Immature natural killer cell (primary cell): ENCODE measurements around the gene BUD23. TPM values are rescaled to one million over a fixed set of nuclear protein-coding genes. Genes with fewer than 3 reads are reported as not detected.

Experiments used
- DNase-seq, 3 donors: peaks; one replicate each; pipeline ENCODE4 v3.0.0; 2022; ENCODE audit warnings: mixed read lengths in 1 of 3
- H3K27ac Mint-ChIP-seq, 6 donors: one replicate each; pipeline ENCODE4 v1.8.0; 2020; ENCODE audit warnings: mixed read lengths in 6 of 6, mild to moderate bottlenecking in 5 of 6, inconsistent platforms in 4 of 6, moderate library complexity in 3 of 6
- H3K27me3 Mint-ChIP-seq, 3 donors: one replicate each; pipeline ENCODE4 v1.8.0; 2020 to 2021; ENCODE audit warnings: low read depth in 3 of 3, mild to moderate bottlenecking in 3 of 3, mixed read lengths in 3 of 3, moderate library complexity in 3 of 3, inconsistent platforms in 1 of 3
- H3K36me3 Mint-ChIP-seq, 3 donors: one replicate each; pipeline ENCODE4 v1.8.0; 2020; ENCODE audit warnings: mixed read lengths in 3 of 3, inconsistent platforms in 2 of 3, mild to moderate bottlenecking in 2 of 3
- H3K4me1 Mint-ChIP-seq, 2 donors: one replicate each; pipeline ENCODE4 v1.8.0; 2020; ENCODE audit warnings: inconsistent platforms in 2 of 2, mild to moderate bottlenecking in 2 of 2, mixed read lengths in 2 of 2, moderate library complexity in 1 of 2
- H3K4me3 Mint-ChIP-seq, 5 donors: one replicate each; pipeline ENCODE4 v1.8.0; 2020; ENCODE audit warnings: mild to moderate bottlenecking in 5 of 5, mixed read lengths in 5 of 5, inconsistent platforms in 3 of 5, moderate library complexity in 3 of 5
- H3K9me3 Mint-ChIP-seq, 6 donors: one replicate each; pipeline ENCODE4 v1.8.0; 2020; ENCODE audit warnings: mild to moderate bottlenecking in 6 of 6, mixed read lengths in 6 of 6, inconsistent platforms in 4 of 6, moderate library complexity in 3 of 6
- polyA plus RNA-seq, 3 donors: library from polyadenylated mRNA; unstranded; fragments of 300-500 nt; fragmentation: Illumina TruSeq; gene quantifications; one replicate each; pipeline ENCODE4 v1.2.3, GENCODE V29; 2021

BUD23 gene
- polyA plus RNA-seq, 3 donors from 2014 or later = 121 to 208 (median 122) TPM

DNA sequence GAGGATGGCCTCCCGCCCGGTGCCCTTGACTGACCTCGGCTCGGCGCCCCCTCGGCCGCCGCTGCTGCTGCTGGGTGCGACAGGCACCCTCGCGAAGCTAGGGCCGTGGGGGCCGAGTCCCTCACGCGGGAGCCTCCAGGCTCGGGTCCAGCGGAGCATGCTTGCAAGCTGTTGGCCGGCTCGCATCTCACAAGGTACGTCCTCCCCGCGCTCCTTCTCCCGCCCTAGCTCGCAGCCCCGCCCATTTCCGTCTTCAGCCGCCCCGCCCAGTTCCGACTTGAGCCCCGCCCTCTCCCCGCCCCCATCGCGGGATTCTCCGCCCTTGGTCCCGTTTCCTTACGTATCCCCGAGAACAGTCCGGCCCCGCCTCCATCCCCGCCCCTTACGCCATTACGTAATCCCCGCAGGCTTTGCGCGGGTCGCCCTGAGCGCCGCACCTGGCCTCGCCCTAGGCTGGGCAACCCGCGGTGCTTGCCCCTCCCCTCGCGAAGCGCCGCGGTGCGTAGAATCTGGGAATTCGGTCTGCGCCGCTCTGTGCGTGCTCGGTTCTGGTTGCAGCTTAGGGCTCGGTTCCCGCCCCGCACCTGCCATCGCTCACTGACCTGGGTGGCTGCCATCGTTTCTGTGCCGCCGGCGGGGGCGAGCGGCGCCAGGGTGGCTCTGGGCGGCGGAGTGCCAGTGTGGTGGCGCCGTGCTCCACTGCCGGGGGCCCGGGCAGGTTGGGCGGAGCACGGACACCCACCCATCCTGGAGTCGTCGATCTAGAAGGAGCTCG lies 55.4 kb downstream of the BUD23 start, which contains the start of gene ABHD11:
ABHD11 (minus strand) TSS at position 191 of the 775 bp plus-strand sequence; CDS start at position 159, 32 bp downstream.
- peak; percentile 94 to 95 (median 94) for DNase-seq
- no peaks in the 10 kb centered on the region for H3K9me3 Mint-ChIP-seq
- H3K4me3 Mint-ChIP-seq = peak within 1 kb of the TSS; percentile 87 to 92 (median 90)
- H3K4me1 Mint-ChIP-seq = peaks cover 9 to 16% of the 10 kb centered on the region in 2 donors
- peaks cover 0 to 3% (median 2%) of the 10 kb centered on the region in 3 donors for H3K27me3 Mint-ChIP-seq
- H3K36me3 Mint-ChIP-seq = no peaks in the 10 kb centered on the region
- peak within 1 kb of the TSS; percentile 80 to 90 (median 88) for H3K27ac Mint-ChIP-seq

DNA sequence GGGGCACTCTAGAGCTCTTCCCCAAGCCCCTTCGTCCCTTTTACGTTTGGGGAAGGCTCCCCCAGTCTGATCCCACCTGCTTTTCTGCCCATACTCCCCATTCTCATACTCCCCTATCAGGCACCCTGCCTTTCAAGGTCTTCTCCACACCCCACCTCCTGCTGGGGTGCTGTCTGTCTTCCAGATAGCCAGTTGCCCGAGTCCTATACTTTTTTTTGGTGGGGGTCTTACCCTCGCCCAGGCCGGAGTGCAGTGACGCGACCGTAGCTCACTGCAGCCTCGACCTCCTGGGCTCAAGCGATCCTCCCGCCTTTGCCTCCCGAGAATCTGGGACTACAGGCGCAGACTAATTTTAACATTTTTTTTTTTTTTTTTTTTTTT lies 56.0 kb downstream of the BUD23 start:
- peaks cover 8 to 16% of the 10 kb centered on the region in 2 donors for H3K4me1 Mint-ChIP-seq
- no peaks in the 10 kb centered on the region for H3K36me3 Mint-ChIP-seq
- DNase-seq = no peak
- peak overlapping the region; percentile 87 to 92 (median 90) for H3K4me3 Mint-ChIP-seq
- no peaks in the 10 kb centered on the region for H3K9me3 Mint-ChIP-seq
- peaks cover 0 to 3% (median 2%) of the 10 kb centered on the region in 3 donors for H3K27me3 Mint-ChIP-seq
- peak overlapping the region; percentile 80 to 89 (median 88) for H3K27ac Mint-ChIP-seq

DNA sequence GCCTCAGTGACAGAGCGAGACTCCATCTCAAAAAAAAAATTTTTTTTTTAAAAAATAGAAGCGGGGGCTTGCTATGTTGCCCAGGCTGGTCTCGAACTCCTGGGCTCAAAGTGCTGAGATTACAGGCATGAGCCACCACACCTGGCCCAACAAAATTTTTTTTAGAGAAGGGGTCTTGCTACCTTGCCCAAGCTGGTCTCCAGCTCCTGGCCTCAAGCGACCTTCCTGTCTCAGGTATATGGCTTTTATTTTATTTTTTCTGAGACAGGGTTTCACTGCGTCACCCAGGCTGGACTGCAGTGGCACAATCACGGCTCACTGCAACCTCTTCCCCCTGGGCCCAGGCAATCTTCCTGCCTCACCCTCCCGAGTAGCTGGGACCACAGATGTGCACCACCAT lies 56.8 kb downstream of the BUD23 start:
- no peak for DNase-seq
- peaks cover 0 to 8% of the 10 kb centered on the region in 2 donors for H3K4me1 Mint-ChIP-seq
- H3K36me3 Mint-ChIP-seq = no peaks in the 10 kb centered on the region
- peaks cover 0 to 2% (median 2%) of the 10 kb centered on the region in 3 donors for H3K27me3 Mint-ChIP-seq
- peak overlapping the region; percentile 39 to 90 (median 63) for H3K4me3 Mint-ChIP-seq
- H3K27ac Mint-ChIP-seq = peak overlapping the region in 3 of 6 donors; percentile 29 to 77 (median 53)
- no peaks in the 10 kb centered on the region for H3K9me3 Mint-ChIP-seq

DNA sequence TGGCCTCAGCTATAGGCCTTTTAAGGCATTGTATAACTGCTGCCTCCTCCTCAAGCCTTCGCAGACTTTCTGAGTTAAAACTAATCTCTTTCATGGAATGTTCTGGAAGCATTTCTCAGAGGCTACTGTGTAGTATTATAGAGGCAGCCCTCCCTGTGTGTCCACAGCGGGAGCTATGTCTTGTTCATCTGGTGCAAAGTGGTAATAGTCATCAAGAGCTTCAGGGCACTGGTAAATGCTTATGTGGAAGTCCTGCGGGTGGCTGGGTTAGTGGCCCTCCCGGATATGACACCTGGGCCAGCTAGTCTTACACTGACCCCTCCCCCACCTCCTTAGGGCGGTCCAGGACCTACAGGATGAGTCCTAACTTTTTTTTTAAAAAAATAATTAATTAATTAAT lies 57.4 kb downstream of the BUD23 start:
- no peaks in the 10 kb centered on the region for H3K9me3 Mint-ChIP-seq
- no peak for DNase-seq
- peaks cover 0 to 8% of the 10 kb centered on the region in 2 donors for H3K4me1 Mint-ChIP-seq
- H3K27ac Mint-ChIP-seq = peak overlapping the region in 2 of 6 donors; percentile 53 to 77
- peaks cover 0 to 2% (median 1%) of the 10 kb centered on the region in 3 donors for H3K27me3 Mint-ChIP-seq
- peak overlapping the region; percentile 39 to 90 (median 63) for H3K4me3 Mint-ChIP-seq
- no peaks in the 10 kb centered on the region for H3K36me3 Mint-ChIP-seq

DNA sequence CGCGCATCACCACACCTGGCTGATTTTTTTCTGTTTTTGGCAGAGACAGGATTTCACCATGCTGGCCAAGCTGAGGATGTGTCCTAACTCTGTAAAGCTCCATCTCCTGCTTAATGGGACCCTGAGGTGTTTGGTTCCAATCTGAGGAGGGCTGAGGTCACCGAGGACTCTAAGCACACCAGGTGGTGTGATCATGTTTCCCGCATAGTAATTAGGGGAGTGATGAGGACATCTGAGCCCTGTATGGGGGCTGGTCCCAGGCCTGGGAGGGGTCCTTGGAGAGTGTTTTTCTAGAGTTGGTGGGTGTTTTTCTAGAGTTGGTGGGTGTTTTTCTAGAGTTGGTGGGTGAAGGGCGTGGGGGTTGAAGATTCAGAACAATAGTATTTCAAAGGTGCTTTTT lies 58.2 kb downstream of the BUD23 start:
- Mint-ChIP-seq H3K27me3 (peaks cover 0 to 2% (median 1%) of the 10 kb centered on the region in 3 donors), H3K4me1 (peaks cover 0 to 8% of the 10 kb centered on the region in 2 donors), H3K27ac (no peak overlapping the region), H3K4me3 (no peak overlapping the region), H3K36me3 (no peaks in the 10 kb centered on the region), H3K9me3 (no peaks in the 10 kb centered on the region)
- DNase-seq = no peak

DNA sequence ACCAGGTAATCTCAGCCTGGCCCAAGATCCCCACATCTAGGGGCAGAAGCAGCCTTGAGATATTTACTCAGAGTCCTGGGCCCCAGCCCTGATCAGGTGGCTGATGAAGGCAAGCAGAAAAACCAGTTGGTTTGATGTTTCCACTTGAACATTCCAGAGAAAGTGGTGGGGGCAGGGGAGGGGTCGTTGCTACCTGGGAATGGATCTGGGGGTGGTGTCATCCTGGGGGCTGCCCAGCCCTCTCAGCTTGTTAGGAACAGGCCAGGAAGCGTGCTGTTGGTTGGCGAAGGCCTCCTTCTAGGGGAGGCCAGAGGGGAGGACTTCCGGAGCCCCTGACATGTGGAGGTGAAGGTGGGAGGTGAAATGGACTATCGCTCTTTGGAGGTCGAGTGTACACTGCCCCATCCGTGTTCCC lies 58.9 kb downstream of the BUD23 start:
- Mint-ChIP-seq H3K36me3 (no peaks in the 10 kb centered on the region), H3K4me3 (no peak overlapping the region), H3K9me3 (no peaks in the 10 kb centered on the region), H3K4me1 (peaks cover 0 to 8% of the 10 kb centered on the region in 2 donors), H3K27me3 (peaks cover 0 to 2% (median 1%) of the 10 kb centered on the region in 3 donors), H3K27ac (no peak overlapping the region)
- no peak for DNase-seq

DNA sequence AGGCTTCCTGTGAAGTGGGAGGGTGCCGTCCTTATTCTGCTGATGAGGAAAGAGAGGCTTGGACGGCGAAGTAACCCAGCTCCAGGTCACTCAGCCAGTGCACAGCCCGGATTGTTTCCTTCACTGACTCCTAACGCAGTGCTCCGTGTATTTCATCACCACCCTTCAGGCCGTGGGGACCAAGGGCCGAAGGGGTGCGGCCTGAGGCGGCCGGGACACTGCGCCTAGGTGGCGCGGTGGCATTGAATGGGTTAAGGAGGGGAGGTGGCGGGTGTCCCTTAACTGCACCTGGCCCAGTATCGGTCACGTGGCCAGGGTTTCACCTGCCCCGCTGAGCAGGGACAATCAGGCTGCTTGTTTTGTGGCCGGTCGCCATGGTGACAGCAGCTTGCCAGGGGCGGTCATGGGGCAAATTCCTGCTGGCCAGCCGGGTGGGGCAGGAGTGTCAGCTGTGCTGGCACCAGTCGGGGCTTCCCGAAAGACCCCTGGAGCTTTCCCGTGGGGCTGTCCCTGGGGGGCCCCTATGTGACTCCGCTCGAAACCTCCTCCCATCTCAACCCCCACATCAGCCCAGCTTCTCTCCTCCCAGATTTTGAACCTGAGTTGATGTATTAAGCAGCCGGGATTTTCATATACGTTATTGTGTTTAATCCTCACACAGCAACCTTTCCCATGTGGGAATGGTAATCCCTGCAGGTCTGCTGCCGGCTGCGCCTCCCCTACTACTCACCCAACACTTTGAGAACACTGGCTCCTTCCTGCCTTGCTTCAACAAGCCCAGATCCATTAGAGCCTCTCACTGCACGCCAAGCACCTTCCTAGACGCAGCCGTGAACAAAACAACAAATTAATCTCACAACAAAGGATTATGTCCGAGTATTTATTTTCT lies 59.6 kb downstream of the BUD23 start:
- Mint-ChIP-seq H3K27ac (no peak overlapping the region), H3K4me3 (no peak overlapping the region), H3K9me3 (no peaks in the 10 kb centered on the region), H3K27me3 (peaks cover 0 to 2% (median 1%) of the 10 kb centered on the region in 3 donors), H3K4me1 (peaks cover 0 to 3% of the 10 kb centered on the region in 2 donors), H3K36me3 (no peaks in the 10 kb centered on the region)
- DNase-seq = no peak

DNA sequence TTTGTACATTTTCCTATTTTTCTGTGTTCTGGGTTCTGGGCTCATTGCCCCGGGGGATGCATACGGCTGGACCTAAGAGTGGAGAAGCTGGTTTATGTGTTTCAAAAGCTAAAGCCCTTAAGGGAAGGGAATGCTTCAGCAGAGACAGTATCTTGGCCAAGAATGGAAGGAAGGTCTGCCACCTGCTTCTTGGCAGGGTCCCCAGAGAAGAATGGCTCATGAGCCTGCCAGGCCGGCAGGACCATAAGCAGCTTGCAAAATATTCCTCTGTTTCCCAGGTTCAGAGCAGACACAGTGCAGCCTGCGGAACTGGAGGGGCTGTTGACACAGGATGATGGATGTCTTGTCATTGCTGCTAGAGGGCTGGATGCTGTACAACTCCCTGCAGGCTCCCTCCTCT lies 63.0 kb downstream of the BUD23 start:
- Mint-ChIP-seq H3K4me1 (no peaks in the 10 kb centered on the region), H3K27me3 (peaks cover 0 to 1% (median 0%) of the 10 kb centered on the region in 3 donors), H3K4me3 (no peak overlapping the region), H3K36me3 (no peaks in the 10 kb centered on the region), H3K27ac (no peak overlapping the region), H3K9me3 (no peaks in the 10 kb centered on the region)
- no peak for DNase-seq

Other genes with a start within 250 kb of the BUD23 start
- under 1 TPM in 1 of 3 donors, not detected in 2; 0.37 TPM for gene FZD9, start 249.8 kb upstream of the BUD23 start, polyA plus RNA-seq
- gene BAZ1B, start 161.3 kb upstream of the BUD23 start, polyA plus RNA-seq = 10 to 100 TPM in 1 of 3 donors, 1 to 10 TPM in 2; 3.6 to 23.4 (median 7.4) TPM
- 100 to 1,000 TPM in 1 of 3 donors, 10 to 100 TPM in 2; 89.1 to 103 (median 95.5) TPM for gene BCL7B, start 125.9 kb upstream of the BUD23 start, polyA plus RNA-seq
- gene TBL2, start 105.0 kb upstream of the BUD23 start, polyA plus RNA-seq = 10 to 100 TPM; 19.3 to 32.4 (median 21.7) TPM
- gene MLXIPL, start 59.1 kb upstream of the BUD23 start, polyA plus RNA-seq = not detected
- gene VPS37D, start 15.8 kb upstream of the BUD23 start, polyA plus RNA-seq = under 1 TPM in 1 of 3 donors, not detected in 2; 0.39 TPM
- gene DNAJC30, start 144 bp upstream of the BUD23 start, polyA plus RNA-seq = 1 to 10 TPM; 3.3 to 8.8 (median 7.3) TPM
- gene STX1A, start 36.1 kb downstream of the BUD23 start, polyA plus RNA-seq = 1 to 10 TPM; 2.1 to 5.3 (median 4.0) TPM
- gene ABHD11, start 55.2 kb downstream of the BUD23 start, polyA plus RNA-seq = 10 to 100 TPM; 12.7 to 19.4 (median 16.5) TPM
- not detected for gene CLDN3, start 86.7 kb downstream of the BUD23 start, polyA plus RNA-seq
- not detected for gene CLDN4, start 147.4 kb downstream of the BUD23 start, polyA plus RNA-seq
- under 1 TPM in 1 of 3 donors, not detected in 2; 0.46 TPM for gene METTL27, start 158.9 kb downstream of the BUD23 start, polyA plus RNA-seq
- gene TMEM270, start 177.6 kb downstream of the BUD23 start, polyA plus RNA-seq = not detected